ENCODE data around the gene SIGLEC11.
"Not testable (repeated sequence)": the region's sequence is repeated elsewhere in the genome, so short reads cannot be mapped to it uniquely, and the experiment has no call there.

- not testable (repeated sequence) for TF ChIP-seq CTCF, POLR2A (IDR thresholded peaks at IDR 0.05)
Measured at GRCh38 chr19:49959892-49960291, 1.1 kb downstream of the SIGLEC11 start.

Measured in thyroid gland (tissue), 4 donors.